ENCODE measurements around the gene ARL2BP.
"Not testable (repeated sequence)": the region's sequence is repeated elsewhere in the genome, so short reads cannot be mapped to it uniquely, and the experiment has no call there.

ARL2BP gene

GRCh38 chr16:57271867-57272495, 26.9 kb downstream of the ARL2BP start:
- DNase-seq (ENCODE audit: low spot score) = no peak
- POLR2A ChIA-PET (ENCODE audit: low non-redundant PET) = no interaction called here
- CTCF ChIA-PET = interaction anchor here (0.6 kb wide), 1 partner anchor 21 kb away, joined by 3 read pairs; no protein-coding TSS in a partner anchor
- TF ChIP-seq CTCF (conservative IDR thresholded peaks at IDR 0.05; ENCODE audit: low read depth) = no peak
- H3K27ac ChIP-seq = peak overlapping the region; percentile 98

DNA sequence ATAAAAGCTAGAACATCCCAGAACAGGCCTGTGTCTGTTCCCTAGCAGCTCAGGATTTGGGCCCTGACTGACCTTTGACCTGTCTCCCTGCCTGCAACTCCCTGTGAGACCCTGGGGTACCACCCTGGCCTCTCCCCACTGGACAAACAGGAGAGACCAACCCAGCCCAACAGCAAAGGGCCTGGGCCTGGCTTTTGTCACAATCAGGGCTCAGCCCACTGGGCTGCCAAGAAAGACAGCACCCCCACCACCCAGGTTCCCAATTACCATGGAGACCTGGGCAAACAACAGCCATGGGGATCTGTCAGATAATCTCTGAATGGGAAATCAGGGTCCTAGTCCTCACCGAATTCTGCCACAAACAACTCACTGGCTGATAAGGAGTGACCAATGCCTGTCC, 28.3 kb downstream of the ARL2BP start:
- no peak for TF ChIP-seq CTCF (conservative IDR thresholded peaks at IDR 0.05; ENCODE audit: low read depth)
- peak overlapping the region; percentile 51 for H3K27ac ChIP-seq
- no peak for DNase-seq (ENCODE audit: low spot score)
- POLR2A ChIA-PET (ENCODE audit: low non-redundant PET) = no interaction called here
- CTCF ChIA-PET = no interaction called here

DNA sequence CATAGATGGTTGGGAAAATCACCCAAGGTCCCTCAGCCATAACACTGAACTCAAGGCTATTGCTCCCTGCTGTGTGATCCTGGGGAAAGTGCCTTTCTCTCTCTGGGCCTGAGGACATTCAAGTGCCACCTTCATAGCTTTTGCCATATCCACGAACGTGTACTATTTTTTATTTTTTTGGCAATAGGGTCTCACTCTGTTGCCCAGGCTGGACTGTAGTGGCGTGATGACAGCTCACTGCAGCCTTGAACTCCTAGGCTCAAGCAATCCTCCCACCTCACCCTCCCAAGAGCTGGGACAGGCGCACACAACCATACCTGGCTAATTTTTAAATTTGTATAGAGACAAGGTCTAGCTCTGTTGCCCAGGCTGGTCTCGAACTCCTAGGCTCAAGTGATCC, 28.8 kb downstream of the ARL2BP start:
- no peak for DNase-seq (ENCODE audit: low spot score)
- CTCF ChIA-PET = interaction anchor here (0.7 kb wide), 1 partner anchor 61 kb away, joined by 3 read pairs; no protein-coding TSS in a partner anchor
- H3K27ac ChIP-seq = peak overlapping the region; percentile 51
- TF ChIP-seq CTCF (conservative IDR thresholded peaks at IDR 0.05; ENCODE audit: low read depth) = no peak
- POLR2A ChIA-PET (ENCODE audit: low non-redundant PET) = no interaction called here

DNA sequence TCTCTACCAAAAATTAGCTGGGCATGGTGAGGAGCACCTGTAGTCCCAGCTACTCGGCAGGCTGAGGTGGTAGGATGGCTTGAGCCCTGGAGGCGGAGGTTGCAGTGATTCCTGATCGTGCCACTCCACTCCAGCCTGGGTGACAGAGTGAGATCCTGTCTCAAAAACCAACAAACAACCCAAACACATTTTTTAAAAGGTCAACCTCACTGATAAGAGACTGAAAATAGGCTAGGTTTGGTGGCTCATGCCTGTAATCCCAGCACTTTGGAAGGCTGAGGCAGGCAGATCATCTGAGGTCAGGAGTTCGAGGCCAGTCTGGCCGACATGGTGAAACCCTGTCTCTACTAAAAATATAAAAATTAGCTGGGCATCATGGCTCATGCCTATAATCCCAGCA, 30.9 kb downstream of the ARL2BP start:
- peak overlapping the region; percentile 98 for H3K27ac ChIP-seq
- POLR2A ChIA-PET (ENCODE audit: low non-redundant PET); CTCF ChIA-PET; DNase-seq (ENCODE audit: low spot score): not testable (repeated sequence)

- peak; percentile 86 for DNase-seq (ENCODE audit: low spot score)
- POLR2A ChIA-PET (ENCODE audit: low non-redundant PET) = no interaction called here
- CTCF ChIA-PET = no interaction called here
- peak overlapping the region; percentile 98 for H3K27ac ChIP-seq
- TF ChIP-seq CTCF (conservative IDR thresholded peaks at IDR 0.05; ENCODE audit: low read depth) = no peak
Measured at GRCh38 chr16:57276596-57276995, 31.5 kb downstream of the ARL2BP start.

DNA sequence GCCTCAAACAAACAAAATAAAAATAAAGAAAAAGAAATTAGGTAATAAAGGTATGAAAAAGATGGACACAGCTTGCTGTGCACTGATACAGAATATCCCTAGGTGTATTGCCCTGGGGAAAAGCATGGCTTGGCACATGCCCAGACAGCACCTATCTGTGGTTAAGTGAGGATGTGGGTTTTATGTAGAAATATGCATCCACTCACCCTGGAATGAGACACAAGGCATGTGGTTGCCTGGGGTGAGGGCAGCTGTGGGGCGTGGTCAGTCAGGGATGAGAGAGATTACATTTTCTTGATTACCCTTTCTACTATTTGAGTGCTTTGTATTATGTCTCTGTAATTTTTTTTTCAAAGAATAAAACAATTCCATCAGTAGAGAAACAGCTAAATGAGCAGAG, 32.5 kb downstream of the ARL2BP start:
- TF ChIP-seq CTCF (conservative IDR thresholded peaks at IDR 0.05; ENCODE audit: low read depth) = no peak
- peak overlapping the region; percentile 98 for H3K27ac ChIP-seq
- peak; percentile 99 for DNase-seq (ENCODE audit: low spot score)
- ChIA-PET CTCF (interaction anchor here (0.5 kb wide), 1 partner anchor 27 kb away, joined by 4 read pairs; no protein-coding TSS in a partner anchor), POLR2A (ENCODE audit: low non-redundant PET) (no interaction called here)

GRCh38 chr16:57278494-57278893, 33.4 kb downstream of the ARL2BP start:
- no peak for DNase-seq (ENCODE audit: low spot score)

More at GRCh38 chr16:57278494-57278893, 33.4 kb downstream of the ARL2BP start:
- TF ChIP-seq CTCF (conservative IDR thresholded peaks at IDR 0.05; ENCODE audit: low read depth) = no peak
- POLR2A ChIA-PET (ENCODE audit: low non-redundant PET) = no interaction called here
- CTCF ChIA-PET = no interaction called here
- peak overlapping the region; percentile 98 for H3K27ac ChIP-seq

Measured in RWPE1 (cell line).